GM19467 (cell line): ENCODE results near the gene ZNF423.

ENCODE experiments used
- ATAC-seq: cut with Tn5 transposase; IDR thresholded peaks from one replicate; pipeline ENCODE4 v1.9.1; 2021; ENCODE audit warnings: mild to moderate bottlenecking, moderate library complexity; ENCODE audit not compliant: unreplicated experiment

The ZNF423 gene

GRCh38 chr16:49849754-49850108, 6.2 kb downstream of the ZNF423 start:
- ATAC-seq: no peak

DNA sequence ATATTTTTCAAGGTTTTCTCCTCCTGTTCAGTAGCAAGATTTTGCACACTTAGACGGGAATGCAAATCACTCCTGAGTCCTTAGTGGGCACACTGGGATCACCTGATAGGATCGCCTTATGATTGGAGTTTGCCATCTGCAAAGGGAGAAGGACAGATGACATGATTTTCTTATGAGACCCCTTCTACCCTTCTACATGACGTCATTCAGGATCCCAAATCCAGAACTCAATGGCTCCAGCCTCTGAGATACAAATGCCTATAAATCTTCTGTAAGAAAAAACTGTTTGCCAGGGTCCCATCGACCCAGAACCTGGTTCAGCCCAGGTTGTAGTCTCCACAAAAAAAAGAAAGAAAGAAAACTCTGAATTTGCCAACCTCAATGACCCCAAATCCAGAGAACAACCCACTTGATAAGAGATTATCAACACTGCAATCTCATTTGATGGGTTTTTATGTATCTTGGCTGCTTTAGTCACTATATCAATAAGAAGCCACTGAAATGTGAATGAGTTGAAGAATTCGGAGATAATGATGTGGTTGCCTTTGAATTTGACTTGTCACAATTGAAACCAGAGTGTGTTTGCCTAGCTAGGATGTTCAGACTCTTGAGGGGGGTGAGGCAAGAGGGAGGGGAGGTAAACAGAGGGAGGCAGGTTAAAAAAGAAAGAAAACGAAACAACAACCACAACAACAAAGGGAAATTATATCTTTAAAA, 6.7 kb downstream of the ZNF423 start:
- ATAC-seq: no peak

DNA sequence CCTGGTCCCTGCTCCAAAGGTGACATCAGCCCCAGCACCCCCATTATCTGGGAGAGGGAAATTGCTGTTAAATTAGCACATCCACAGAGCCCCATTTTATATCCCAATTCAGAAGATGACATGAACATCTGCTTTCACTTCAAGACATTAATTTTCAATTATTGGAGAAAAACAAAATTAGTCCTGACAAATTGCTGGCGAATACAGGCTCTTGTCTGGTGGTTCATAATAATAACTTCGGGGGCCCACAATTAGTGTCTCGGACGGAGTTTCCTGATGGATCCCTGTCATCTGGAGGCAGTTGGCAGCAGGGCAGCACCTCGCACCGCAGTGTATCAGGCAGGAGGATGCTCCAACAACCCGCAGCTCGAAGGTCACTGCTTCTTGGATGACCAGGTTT, 7.4 kb downstream of the ZNF423 start:
- ATAC-seq: no peak

DNA sequence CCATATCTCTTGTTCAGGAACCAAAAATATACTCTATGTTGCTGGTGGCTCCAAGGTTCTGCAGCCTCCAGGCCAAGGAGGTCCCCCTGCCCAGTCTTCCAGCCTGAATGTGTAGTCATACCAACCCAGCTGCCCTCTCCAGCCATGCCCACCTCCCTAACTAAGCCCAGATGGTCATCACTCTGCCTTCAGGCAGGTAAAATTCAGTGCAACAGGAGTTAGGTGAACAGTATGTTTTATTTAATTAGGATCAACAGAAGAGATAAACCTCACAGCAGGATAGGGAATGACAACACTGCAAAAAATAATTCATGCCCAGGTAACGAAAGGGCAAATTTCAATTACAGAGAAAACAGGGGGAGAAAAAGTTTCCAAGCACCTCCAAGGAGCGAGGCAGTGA, 9.1 kb downstream of the ZNF423 start:
- no peak for ATAC-seq

- ATAC-seq: no peak
Observed at GRCh38 chr16:49844359-49844758, 11.6 kb downstream of the ZNF423 start.

DNA sequence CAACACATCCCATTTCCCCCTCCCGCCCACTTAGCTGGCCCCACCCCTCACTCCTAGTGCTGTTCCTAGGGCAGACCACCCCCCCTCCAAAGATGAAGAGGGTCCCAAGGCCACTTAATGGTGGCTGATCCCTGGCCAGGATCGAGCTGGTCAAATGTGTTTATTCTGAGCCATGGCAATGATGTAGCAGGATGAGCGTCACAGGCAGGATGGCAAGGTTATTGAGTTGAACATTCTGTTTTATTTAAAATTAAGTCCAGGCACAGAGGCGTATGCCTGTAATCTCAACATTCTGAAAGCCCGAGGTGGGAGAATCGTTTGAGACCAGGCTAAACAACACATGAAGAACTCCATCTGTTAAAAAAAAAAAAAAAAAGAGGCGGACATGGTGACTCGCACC, 12.2 kb downstream of the ZNF423 start:
- ATAC-seq: no peak

GRCh38 chr16:49842972-49843371, 12.9 kb downstream of the ZNF423 start:
- ATAC-seq: no peak

DNA sequence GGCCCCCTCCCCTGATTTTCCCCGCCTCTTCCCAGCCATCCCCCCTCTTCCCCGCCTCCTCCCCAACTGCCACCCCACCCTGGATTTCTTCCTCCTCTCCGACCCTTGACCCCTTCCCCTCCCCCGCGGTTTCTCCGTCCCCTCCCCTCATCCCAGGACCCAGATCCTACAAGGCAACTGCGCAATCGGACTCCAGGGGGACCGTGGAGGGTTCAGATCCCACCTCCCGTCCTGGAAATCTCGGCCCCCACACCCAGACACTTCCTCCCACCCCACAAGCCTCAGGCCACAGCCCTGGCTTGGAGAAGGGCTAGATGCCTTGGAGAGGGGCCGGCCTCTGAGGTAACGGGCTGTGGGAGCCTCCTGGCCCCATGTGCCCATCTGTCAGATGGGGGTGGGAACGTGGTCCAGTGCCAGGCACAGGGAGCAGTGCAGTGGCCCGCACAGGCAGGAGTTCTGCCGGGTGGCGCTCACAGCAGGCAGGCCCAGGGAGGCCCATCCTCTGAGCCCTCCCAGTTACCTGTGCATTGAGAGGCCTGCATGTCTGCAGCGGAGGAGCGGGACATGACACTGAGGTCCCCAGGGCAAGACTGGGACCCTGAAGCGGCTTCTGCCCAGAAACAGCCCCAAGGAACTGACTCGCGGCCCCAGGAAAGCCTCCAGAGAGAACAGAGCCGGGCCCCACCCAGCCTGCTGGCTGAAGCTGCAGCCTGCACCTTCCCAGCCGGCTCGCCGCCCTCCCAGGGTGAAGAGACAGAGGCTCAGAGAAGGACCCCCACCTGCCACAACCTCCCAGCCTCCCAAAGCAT, 16.7 kb downstream of the ZNF423 start:
- no peak for ATAC-seq

- ATAC-seq: no peak
Observed at GRCh38 chr16:49838441-49839016, 17.4 kb downstream of the ZNF423 start.

GRCh38 chr16:49837688-49838410, 18.1 kb downstream of the ZNF423 start:
- ATAC-seq: no peak

DNA sequence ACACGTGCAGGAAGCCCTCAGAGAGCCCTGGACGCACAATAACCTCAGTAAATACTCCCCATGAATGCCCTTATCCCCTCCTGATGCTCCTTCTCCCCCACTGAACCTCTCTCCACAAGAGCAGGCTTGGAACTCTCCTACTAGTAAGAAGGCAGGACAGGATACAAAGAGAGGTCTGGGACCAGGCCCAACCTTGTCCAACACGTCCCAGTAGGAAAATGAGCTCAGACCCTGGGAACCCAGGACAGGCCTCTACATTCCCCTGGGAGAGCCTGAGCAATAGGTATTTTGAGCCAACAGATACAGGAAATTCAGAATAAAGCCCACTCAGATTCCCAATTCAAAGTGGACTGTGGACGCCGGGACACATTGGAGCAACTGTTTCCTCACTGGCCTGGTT, 19.2 kb downstream of the ZNF423 start:
- no peak for ATAC-seq

DNA sequence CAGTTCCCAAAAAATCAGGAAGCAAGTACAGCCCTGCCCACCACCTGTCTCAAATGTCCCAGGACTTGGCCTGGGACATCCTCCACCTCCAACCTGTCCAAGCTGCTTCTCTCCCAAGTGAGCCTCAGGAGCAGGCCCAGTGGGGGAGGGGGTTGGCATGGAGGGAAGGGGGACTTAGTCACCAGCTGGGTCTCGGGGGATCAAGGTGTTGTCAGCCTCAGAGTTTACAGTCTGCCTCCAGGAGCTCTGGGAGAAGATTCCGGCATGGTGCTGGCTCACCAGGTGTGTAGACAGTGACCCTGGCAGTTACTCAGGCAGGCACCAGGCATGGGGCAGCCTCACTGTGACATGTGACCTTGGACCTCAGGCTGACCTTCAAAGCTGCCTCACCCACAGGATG, 19.7 kb downstream of the ZNF423 start:
- no peak for ATAC-seq

DNA sequence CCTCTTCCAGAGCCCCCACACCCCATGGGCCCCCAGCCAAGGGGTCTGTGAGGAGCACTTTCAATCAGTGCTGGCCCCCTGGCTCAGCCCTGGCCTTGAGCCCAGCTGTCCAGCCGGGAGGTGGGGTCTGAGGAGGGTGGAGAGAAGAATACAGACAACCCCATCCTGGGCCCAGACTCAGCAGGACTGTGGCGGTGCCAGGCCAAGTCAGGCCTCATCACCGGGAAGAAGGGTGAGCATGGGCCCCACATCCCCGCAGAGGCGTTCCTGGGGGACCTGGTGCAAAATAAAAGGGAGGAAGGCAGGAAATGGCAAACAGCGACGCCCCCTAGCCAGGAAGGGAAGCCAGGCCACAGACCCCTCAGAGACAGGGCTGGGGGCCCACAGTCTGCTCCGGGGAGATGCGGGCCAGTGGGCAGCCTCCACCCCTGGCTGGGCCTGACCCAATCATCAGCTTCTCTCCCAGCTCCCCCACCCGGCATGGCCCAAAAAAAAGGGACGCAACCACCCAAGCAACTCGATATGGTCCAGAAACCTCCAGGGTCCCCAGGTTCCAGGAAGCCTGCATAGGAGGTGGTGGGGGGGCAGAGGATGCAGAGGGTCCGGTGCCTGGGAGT, 20.6 kb downstream of the ZNF423 start:
- no peak for ATAC-seq

DNA sequence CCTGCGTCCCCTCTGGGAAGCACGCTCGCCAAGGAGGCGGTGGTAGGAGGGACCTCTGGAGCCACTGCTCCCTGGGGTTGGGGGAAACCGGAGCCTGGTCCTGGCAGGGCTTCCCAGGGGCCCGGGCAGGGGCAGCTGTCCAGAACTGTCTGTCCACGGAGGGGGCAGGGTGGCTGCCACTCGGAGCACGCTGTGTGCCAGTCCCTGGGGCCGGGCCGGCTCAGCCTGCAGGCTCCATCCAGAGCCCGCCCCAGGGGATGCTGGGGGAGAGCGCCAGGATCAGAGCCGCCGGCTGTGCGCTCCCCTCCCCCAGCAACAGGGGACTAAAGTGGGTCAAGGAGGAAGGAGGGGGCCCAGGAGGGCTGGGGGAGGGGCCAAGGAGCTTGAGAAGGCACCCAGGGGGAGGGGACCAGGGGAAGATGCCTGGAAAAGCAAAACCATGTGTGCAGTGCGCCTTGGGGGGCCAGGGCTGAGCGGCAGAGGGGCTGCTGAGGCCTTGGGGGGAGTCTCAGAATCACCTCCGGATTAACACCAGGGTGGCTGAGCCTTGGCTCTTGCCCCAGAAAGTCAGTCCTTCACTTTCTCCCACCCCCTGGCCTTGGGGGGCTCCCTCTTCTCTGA, 21.3 kb downstream of the ZNF423 start:
- no peak for ATAC-seq

- no peak for ATAC-seq
Observed at GRCh38 chr16:49833796-49834530, 21.9 kb downstream of the ZNF423 start.

- no peak for ATAC-seq
Observed at GRCh38 chr16:49833085-49833484, 22.8 kb downstream of the ZNF423 start.

DNA sequence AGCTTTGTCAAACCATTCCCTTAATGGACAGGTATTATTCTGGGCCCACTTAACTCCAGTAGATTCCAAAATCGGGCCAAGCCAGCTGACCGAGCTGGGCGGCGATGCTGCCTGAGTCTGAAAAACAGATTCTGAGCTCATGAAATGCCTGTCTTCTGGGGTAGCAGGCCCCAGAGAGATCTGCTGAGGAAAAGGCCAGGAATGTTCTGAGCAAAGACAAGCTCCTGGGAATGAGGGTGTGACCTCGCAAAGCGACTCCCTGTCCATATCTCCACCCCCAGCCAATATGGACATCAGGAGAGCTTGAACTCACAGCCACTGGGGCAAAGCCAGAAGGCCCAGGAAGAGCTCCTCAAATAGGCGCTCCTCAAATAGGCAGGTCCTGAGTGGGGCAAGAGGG, 23.7 kb downstream of the ZNF423 start:
- ATAC-seq: no peak

DNA sequence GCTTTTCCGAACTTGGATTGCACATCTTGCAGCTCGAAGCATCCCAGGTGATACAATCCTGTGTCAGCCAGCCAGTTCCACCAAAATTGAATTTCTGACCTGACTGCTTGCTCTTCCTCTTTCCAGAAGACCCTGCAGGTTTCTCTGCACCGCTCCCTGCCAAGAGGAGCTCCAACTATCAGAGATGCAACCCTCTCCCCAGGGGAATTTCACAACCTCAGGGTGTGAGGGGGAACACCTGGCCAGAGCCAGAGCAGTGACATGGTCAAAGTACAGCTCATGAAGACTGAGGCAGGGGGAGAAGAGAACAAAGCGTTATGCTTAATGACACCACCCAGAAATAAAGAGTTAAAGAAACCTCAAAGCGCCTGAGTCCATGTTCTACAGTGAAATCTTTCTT, 25.0 kb downstream of the ZNF423 start:
- no peak for ATAC-seq

DNA sequence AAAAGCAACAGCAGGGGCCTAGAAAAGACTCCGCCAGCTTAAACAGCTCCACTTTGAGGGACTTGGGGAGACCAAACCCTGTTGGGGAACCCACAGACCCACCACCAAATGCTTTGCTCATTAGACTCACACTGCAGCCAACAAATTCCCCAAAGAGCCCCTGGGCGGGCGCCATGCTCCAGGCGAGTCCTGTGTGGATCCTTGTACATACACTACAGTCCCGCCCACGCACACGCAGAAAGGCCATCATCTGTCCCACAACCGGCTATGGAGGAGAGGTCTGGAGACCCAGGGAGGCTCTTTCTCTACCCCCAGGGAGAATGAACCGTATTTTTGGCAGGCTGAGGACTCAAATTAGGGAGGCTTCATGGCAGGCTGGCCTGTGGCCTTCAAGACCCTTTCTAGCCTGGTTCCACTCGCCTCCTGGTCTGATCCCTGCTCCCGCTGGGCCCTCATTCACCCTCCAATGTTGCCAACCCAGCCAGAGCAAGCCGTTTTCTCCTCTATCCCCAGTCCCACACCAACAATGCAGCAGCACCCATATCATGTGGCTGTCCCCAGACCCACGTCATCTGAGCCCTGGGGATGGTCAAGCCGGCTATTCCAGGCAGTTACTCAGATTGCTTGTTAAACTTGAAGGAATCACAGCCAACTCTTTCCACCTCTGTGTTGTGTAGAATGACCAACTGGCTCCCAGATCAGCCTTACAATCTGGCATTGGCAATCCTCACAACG, 27.2 kb downstream of the ZNF423 start:
- ATAC-seq: no peak
